Gastrocnemius medialis (tissue), 4 donors: ENCODE measurements around the gene CHAC2. TPM values are rescaled to one million over a fixed set of nuclear protein-coding genes. Genes with fewer than 3 reads are reported as not detected.

Experiments used
- ATAC-seq, 2 donors: fragments of 150-250 bp; one replicate each; pipeline ENCODE4 v1.9.1; 2016
- DNase-seq, 2 donors: peaks; one replicate each; pipeline ENCODE4 v3.0.0-alpha.2; 2019
- H3K27ac ChIP-seq, 4 donors: fragments of 200-600 bp; sonication (generic); 1 replicate in 1 of 4; 2 replicates in 3 of 4; pipeline ENCODE4 v1.5.1; 2016 to 2018; ENCODE audit warnings: mild to moderate bottlenecking in 2 of 4, moderate library complexity in 1 of 4
- H3K27me3 ChIP-seq, 3 donors: fragments of 200-600 bp; sonication (generic) in 2 of 3; 1 replicate in 1 of 3; 2 replicates in 2 of 3; pipeline versions ENCODE4 v1.5.1 to v1.6.0; 2016 to 2019; ENCODE audit warnings: mild to moderate bottlenecking in 1 of 3, moderate library complexity in 1 of 3
- H3K36me3 ChIP-seq, 2 donors: fragments of 200-600 bp; sonication (generic) in 1 of 2; one replicate each; pipeline ENCODE4 v1.5.1; 2017 to 2018
- H3K4me1 ChIP-seq, 2 donors: fragments of 200-600 bp; sonication (generic) in 1 of 2; one replicate each; pipeline ENCODE4 v1.5.1; 2016 to 2017; ENCODE audit warnings: mild to moderate bottlenecking in 2 of 2
- H3K4me3 ChIP-seq, 4 donors: fragments of 200-600 bp; sonication (generic) in 3 of 4; 1 replicate in 1 of 4; 2 replicates in 3 of 4; pipeline ENCODE4 v1.5.1; 2016 to 2019; ENCODE audit warnings: mild to moderate bottlenecking in 2 of 4
- H3K9me3 ChIP-seq, 3 donors: fragments of 200-600 bp; sonication (generic) in 2 of 3; 1 replicate in 1 of 3; 2 replicates in 2 of 3; pipeline ENCODE4 v1.5.1; 2016 to 2019
- POLR2A ChIP-seq, 2 donors: fragments of 450-650 bp; IDR thresholded peaks; one replicate each; pipeline ENCODE4 v1.6.1; 2017; ENCODE audit warnings: antibody characterized with exemption in 2 of 2, mild to moderate bottlenecking in 2 of 2, moderate library complexity in 2 of 2
- in situ Hi-C, 4 donors: fragments of 200-750 bp; cut with MboI; loops; one replicate each; pipeline versions ENCODE4 v1.15.0 to v1.8.0; 2017; ENCODE audit warnings: low sequenced_read_pairs in 4 of 4
- intact Hi-C: fragments of 100-400 bp; cut with DNase I; formaldehyde crosslinking; loops from one replicate; pipeline ENCODE4 v1.15.1; 2023; ENCODE audit warnings: low total_unique reads
- total RNA-seq, 4 donors: library from RNA; depleted of rRNA; stranded (reverse); fragments of >200 nt; gene quantifications; one replicate each; pipeline versions ENCODE4 v1.1.0 to v1.2.3, GENCODE V29; 2016
- TF ChIP-seq, protein P1 (sequence below), 5 experiments: fragments of 450-650 bp in 3 of 5; fragments of 200-600 bp in 2 of 5; sonication (generic) in 2 of 5; IDR thresholded peaks in 4 of 5; conservative IDR thresholded peaks in 1 of 5; 1 replicate in 4 of 5; 2 replicates in 1 of 5; pipeline ENCODE4 v1.5.1; 2016 to 2019; ENCODE audit warnings: antibody characterized with exemption in 5 of 5, mild to moderate bottlenecking in 3 of 5, moderate library complexity in 3 of 5

Gene CHAC2
- total RNA-seq, 4 donors from 2014 or later: 3.7 to 10.3 (median 6.0) TPM

- intact Hi-C loops: loop anchor here (5.0 to 10.0 kb wide), 2 partner anchors 198 to 955 kb away; partner anchors contain the start of gene EML6
- in situ Hi-C loops: no loop called here
- H3K36me3 ChIP-seq: no peaks in the 10 kb centered on the region
- no peaks in the 10 kb centered on the region for H3K27me3 ChIP-seq
- H3K4me3 ChIP-seq: no peak overlapping the region
- H3K4me1 ChIP-seq: peaks cover 6 to 14% of the 10 kb centered on the region in 2 donors
- no peak for DNase-seq
- no peak overlapping the region for H3K27ac ChIP-seq
- TF ChIP-seq POLR2A (IDR thresholded peaks at IDR 0.05): no peak
- TF ChIP-seq, protein P1, sequence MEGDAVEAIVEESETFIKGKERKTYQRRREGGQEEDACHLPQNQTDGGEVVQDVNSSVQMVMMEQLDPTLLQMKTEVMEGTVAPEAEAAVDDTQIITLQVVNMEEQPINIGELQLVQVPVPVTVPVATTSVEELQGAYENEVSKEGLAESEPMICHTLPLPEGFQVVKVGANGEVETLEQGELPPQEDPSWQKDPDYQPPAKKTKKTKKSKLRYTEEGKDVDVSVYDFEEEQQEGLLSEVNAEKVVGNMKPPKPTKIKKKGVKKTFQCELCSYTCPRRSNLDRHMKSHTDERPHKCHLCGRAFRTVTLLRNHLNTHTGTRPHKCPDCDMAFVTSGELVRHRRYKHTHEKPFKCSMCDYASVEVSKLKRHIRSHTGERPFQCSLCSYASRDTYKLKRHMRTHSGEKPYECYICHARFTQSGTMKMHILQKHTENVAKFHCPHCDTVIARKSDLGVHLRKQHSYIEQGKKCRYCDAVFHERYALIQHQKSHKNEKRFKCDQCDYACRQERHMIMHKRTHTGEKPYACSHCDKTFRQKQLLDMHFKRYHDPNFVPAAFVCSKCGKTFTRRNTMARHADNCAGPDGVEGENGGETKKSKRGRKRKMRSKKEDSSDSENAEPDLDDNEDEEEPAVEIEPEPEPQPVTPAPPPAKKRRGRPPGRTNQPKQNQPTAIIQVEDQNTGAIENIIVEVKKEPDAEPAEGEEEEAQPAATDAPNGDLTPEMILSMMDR (IDR thresholded peaks at IDR 0.05 in 4 of 5, conservative IDR thresholded peaks at IDR 0.05 in 1 of 5): no peak
- H3K9me3 ChIP-seq: no peaks in the 10 kb centered on the region
- no peak for ATAC-seq
Measured at GRCh38 chr2:53769318-53769945, 1.8 kb downstream of the CHAC2 start.

GRCh38 chr2:53770264-53770663, 2.7 kb downstream of the CHAC2 start:
- intact Hi-C loops: no loop called here
- H3K27me3 ChIP-seq: no peaks in the 10 kb centered on the region
- in situ Hi-C loops: no loop called here
- no peak overlapping the region for H3K27ac ChIP-seq
- peaks cover 0 to 1% of the 10 kb centered on the region in 2 donors for H3K36me3 ChIP-seq
- no peak for TF ChIP-seq POLR2A (IDR thresholded peaks at IDR 0.05)
- TF ChIP-seq, protein P1 (IDR thresholded peaks at IDR 0.05 in 4 of 5, conservative IDR thresholded peaks at IDR 0.05 in 1 of 5): no peak
- H3K9me3 ChIP-seq: no peaks in the 10 kb centered on the region
- DNase-seq (no peak), ATAC-seq (no peak)
- no peak overlapping the region for H3K4me3 ChIP-seq
- peaks cover 6 to 14% of the 10 kb centered on the region in 2 donors for H3K4me1 ChIP-seq

DNA sequence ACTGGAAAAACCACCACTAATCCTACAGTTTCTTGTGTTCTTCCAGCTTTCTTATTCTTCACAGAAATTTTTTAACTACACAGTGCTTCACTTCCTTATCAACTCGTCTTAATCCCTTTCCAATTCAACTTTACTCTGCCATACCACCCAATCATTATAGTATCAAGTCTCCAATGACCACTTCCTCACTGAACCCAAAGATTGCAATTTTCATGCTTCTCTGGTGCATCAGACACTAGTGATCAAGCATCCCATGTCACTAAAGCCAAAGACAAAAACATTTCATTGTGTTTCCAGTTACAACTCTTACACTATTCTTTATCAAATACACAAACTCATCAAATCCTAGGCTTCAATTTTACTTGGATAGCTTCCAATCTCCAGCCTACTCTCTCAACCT, 9.5 kb downstream of the CHAC2 start:
- in situ Hi-C loops: no loop called here
- ATAC-seq: no peak
- no peak overlapping the region for H3K4me3 ChIP-seq
- no peak for TF ChIP-seq POLR2A (IDR thresholded peaks at IDR 0.05)
- TF ChIP-seq, protein P1 (IDR thresholded peaks at IDR 0.05 in 4 of 5, conservative IDR thresholded peaks at IDR 0.05 in 1 of 5): no peak
- peaks cover 0 to 10% of the 10 kb centered on the region in 2 donors for H3K36me3 ChIP-seq
- no peak overlapping the region for H3K27ac ChIP-seq
- no peaks in the 10 kb centered on the region for H3K9me3 ChIP-seq
- intact Hi-C loops: no loop called here
- H3K4me1 ChIP-seq: no peaks in the 10 kb centered on the region
- DNase-seq: no peak
- H3K27me3 ChIP-seq: no peaks in the 10 kb centered on the region

- peaks cover 0 to 5% of the 10 kb centered on the region in 2 donors for H3K4me1 ChIP-seq
- H3K9me3 ChIP-seq: no peaks in the 10 kb centered on the region
- peaks cover 0 to 10% of the 10 kb centered on the region in 2 donors for H3K36me3 ChIP-seq
- DNase-seq (no peak), ATAC-seq (no peak)
- H3K27ac ChIP-seq: no peak overlapping the region
- in situ Hi-C loops (no loop called here), intact Hi-C loops (no loop called here)
- no peak overlapping the region for H3K4me3 ChIP-seq
- no peak for TF ChIP-seq POLR2A (IDR thresholded peaks at IDR 0.05)
- TF ChIP-seq, protein P1 (IDR thresholded peaks at IDR 0.05 in 4 of 5, conservative IDR thresholded peaks at IDR 0.05 in 1 of 5): no peak
- H3K27me3 ChIP-seq: no peaks in the 10 kb centered on the region
Measured at GRCh38 chr2:53778536-53779162, 11.0 kb downstream of the CHAC2 start.
